Body of pancreas (tissue), 4 donors: ENCODE measurements around the gene SLC35C1.
A peak's percentile ranks its signal among the peaks of the same experiment; 100 is the strongest.

ENCODE experiments used
- CTCF ChIP-seq, 7 experiments: fragments of 450-650 bp in 4 of 7; fragments of 200-600 bp in 3 of 7; sonication (generic) in 3 of 7; IDR thresholded peaks; one replicate each; pipeline ENCODE4 v1.5.1; 2016 to 2019; ENCODE audit warnings: antibody characterized with exemption in 7 of 7
- POLR2A ChIP-seq, 3 donors: fragments of 450-650 bp; IDR thresholded peaks; one replicate each; pipeline ENCODE4 v1.6.1; 2016; ENCODE audit warnings: antibody characterized with exemption in 3 of 3, mild to moderate bottlenecking in 2 of 3

GRCh38 chr11:45857961-45858474, 53.1 kb downstream of the SLC35C1 start:
- TF ChIP-seq CTCF (IDR thresholded peaks at IDR 0.05) = no peak
- TF ChIP-seq POLR2A (IDR thresholded peaks at IDR 0.05) = peak in 2 of 3 donors; percentile 31 to 45
